OCI-LY7 (cell line): ENCODE data around the gene CSH1.

ENCODE experiments used
- CTCF ChIP-seq: fragments of 200-600 bp; sonication (generic); conservative IDR thresholded peaks from 2 replicates; pipeline ENCODE4 v1.5.1; 2014; ENCODE audit warnings: mild to moderate bottlenecking, antibody characterized with exemption, low read length, moderate library complexity, mixed read lengths
- EZH2phosphoT487 ChIP-seq: fragments of 200-600 bp; sonication (generic); IDR thresholded peaks from 2 replicates; pipeline ENCODE4 v1.6.1; 2018; ENCODE audit warnings: low read depth, borderline replicate concordance, mild to moderate bottlenecking, mixed run types, antibody characterized with exemption, low read length, moderate library complexity, mixed read lengths

GRCh38 chr17:63918305-63918704, 21.9 kb upstream of the CSH1 start:
- TF ChIP-seq CTCF (no peak), EZH2phosphoT487 (no peak)
